Stimulated activated naive CD8-positive, alpha-beta T cell treated with anti-CD3 and anti-CD28 coated beads, Interleukin-15, amount 100 ng/mL, for 72 hours (primary cell): ENCODE results near the gene DAB1.

Source experiments
- ATAC-seq: fragments of 150-1000 bp; cut with Tn5 transposase; 2 replicates; pipeline ENCODE4 v1.10.0; 2021; ENCODE audit warnings: mild to moderate bottlenecking, moderate library complexity
- DNase-seq, 2 donors: peaks; one replicate each; pipeline ENCODE4 v3.0.0; 2021 to 2022
- H3K27ac Mint-ChIP-seq, 2 donors: one replicate each; pipeline ENCODE4 v1.8.0; 2022; ENCODE audit warnings: mild to moderate bottlenecking in 2 of 2, mixed read lengths in 2 of 2, moderate library complexity in 2 of 2
- H3K27me3 Mint-ChIP-seq: one replicate; pipeline ENCODE4 v1.8.0; 2022; ENCODE audit warnings: mixed read lengths
- H3K4me1 Mint-ChIP-seq: one replicate; pipeline ENCODE4 v1.8.0; 2022; ENCODE audit warnings: mild to moderate bottlenecking, mixed read lengths
- H3K4me3 Mint-ChIP-seq, 2 donors: one replicate each; pipeline ENCODE4 v1.8.0; 2022; ENCODE audit warnings: mild to moderate bottlenecking in 2 of 2, mixed read lengths in 2 of 2, moderate library complexity in 1 of 2
- H3K9me3 Mint-ChIP-seq, 2 donors: one replicate each; pipeline ENCODE4 v1.8.0; 2022; ENCODE audit warnings: mixed read lengths in 2 of 2

Gene DAB1

DNA sequence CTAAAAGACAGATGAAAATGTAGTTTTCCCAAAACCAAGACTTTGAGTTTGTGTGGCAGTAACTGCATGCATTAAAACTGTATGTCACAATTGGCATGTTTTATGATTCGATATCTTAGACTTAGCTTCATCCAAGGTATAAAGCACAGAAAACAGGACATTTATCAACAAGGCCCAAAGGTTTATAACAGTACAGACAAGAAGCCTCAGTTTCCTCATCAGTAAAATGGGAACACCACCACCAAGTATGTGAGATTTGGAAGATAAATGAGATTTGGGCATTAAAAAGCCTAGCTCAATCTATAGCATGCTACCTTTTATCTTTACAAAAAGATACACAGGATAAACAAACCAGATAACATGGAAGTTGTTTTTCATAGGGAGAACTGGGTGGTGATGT lies 128.5 kb downstream of the DAB1 start:
- H3K4me3 Mint-ChIP-seq: no peak overlapping the region
- no peak for ATAC-seq

DNA sequence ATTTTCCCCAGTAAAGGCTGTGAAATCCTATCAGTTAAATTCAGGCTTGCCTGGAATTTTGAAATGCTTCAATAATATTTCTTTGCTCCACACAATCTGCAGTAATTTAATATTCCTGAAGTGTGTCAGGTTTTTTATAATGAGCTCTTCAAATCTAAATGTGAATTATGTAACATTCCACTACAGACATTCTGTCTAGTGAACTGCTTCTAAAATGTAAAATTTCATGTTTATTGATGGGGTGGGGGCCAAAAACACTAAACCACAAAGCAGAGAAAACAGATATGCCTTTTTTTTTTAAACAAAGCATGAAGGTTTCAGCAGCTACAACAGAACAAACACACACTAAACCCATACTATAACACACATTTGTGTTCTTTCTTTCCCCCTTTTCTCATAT lies 129.7 kb downstream of the DAB1 start:
- DNase-seq (no peak), ATAC-seq (no peak)
- Mint-ChIP-seq H3K27ac (no peak overlapping the region), H3K9me3 (no peaks in the 10 kb centered on the region), H3K4me1 (no peaks in the 10 kb centered on the region), H3K4me3 (no peak overlapping the region), H3K27me3 (peaks cover 9% of the 10 kb centered on the region)

More for the DNA sequence above, 128.5 kb downstream of the DAB1 start:
- Mint-ChIP-seq H3K27ac (no peak overlapping the region), H3K9me3 (peaks cover 0 to 6% of the 10 kb centered on the region in 2 donors), H3K27me3 (peaks cover 1% of the 10 kb centered on the region), H3K4me1 (no peaks in the 10 kb centered on the region)
- DNase-seq: no peak

DNA sequence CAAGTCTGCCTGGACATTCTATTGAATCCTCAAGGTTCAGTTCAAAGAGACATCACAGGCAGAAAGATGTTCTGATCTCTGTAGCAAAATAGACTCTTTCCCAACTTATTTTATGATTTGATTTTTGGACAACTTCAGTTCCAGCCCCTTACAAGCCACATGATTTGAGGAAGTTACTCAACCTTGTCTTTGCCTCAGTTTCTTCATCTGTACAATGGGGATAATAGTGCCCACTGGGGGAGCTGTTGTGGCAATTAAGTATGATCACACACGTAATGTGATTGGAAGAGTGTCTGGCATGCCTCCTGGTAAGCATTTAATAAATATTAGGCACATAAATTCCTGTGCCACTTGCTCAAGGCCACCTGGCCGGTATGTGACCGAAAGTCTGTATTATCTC lies 130.6 kb downstream of the DAB1 start:
- no peak for DNase-seq

DNA sequence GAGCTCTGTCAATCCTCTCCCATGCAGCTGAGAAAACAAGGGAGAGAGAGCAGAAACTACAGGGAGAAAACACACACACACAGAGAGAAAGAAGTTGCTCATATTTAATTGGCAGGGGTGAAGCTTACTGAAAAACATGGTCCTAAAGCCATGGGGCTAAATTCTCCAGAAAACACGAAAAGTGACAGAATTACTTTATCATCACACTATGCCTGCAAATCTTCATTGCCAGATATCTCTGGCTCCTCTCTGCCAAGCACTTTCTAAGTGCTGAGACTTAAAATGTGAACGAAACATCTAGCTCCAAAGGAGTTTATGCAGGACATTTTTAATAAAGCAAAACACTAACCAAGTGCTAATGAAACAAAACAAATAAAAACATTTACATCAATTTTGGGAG lies 134.1 kb downstream of the DAB1 start:
- H3K27ac Mint-ChIP-seq: no peak overlapping the region

More for the DNA sequence above, 130.6 kb downstream of the DAB1 start:
- no peaks in the 10 kb centered on the region for H3K4me1 Mint-ChIP-seq
- ATAC-seq: no peak
- no peak overlapping the region for H3K27ac Mint-ChIP-seq
- no peak overlapping the region for H3K4me3 Mint-ChIP-seq
- H3K27me3 Mint-ChIP-seq: peaks cover 15% of the 10 kb centered on the region
- H3K9me3 Mint-ChIP-seq: no peaks in the 10 kb centered on the region

DNA sequence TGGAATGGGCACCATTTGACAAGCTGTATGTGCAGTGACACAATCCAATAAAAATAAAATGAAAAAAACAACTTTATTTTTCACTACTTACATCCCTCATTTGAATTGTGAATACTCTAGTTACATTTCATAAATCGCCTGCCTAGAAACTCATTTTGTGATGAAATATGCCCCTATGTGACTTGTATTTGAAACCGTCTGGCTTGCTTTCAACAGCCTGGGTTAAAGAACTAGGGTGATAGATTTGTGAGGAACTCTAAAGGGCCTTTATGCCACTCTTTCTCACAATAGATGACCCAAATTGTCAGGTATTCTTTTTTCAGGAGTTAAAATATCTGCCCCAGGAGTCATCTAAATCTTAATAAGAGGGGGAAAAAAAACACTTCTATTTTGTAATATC lies 137.9 kb downstream of the DAB1 start:
- DNase-seq (no peak), ATAC-seq (no peak)
- H3K27ac Mint-ChIP-seq: no peak overlapping the region
- peaks cover 19% of the 10 kb centered on the region for H3K27me3 Mint-ChIP-seq
- no peaks in the 10 kb centered on the region for H3K9me3 Mint-ChIP-seq
- H3K4me3 Mint-ChIP-seq: no peak overlapping the region
- H3K4me1 Mint-ChIP-seq: no peaks in the 10 kb centered on the region

More for the DNA sequence above, 134.1 kb downstream of the DAB1 start:
- Mint-ChIP-seq H3K4me3 (no peak overlapping the region), H3K27me3 (peaks cover 19% of the 10 kb centered on the region), H3K9me3 (no peaks in the 10 kb centered on the region), H3K4me1 (no peaks in the 10 kb centered on the region)
- ATAC-seq (no peak), DNase-seq (no peak)

DNA sequence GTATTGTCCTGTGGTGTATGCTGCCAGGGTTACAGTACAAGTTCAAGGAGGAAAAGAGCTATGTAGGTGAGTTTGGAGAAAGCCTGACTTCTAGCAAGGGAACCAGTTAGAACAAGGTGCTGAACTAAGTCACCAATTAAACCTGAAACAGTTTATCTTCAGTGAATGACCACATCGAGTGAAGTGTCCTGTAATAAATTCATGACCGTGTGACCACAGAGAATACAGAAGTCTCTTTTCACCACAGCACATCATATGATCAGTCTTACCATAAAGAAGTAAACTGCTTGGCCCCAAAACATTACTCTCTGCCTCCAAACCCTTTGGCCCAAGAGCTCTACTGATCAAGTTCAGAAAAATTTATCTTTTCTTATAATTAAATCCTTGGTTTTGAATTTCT lies 141.4 kb downstream of the DAB1 start:
- DNase-seq (no peak), ATAC-seq (no peak)
- Mint-ChIP-seq H3K27me3 (peaks cover 13% of the 10 kb centered on the region), H3K27ac (no peak overlapping the region), H3K9me3 (no peaks in the 10 kb centered on the region), H3K4me3 (no peak overlapping the region), H3K4me1 (no peaks in the 10 kb centered on the region)

DNA sequence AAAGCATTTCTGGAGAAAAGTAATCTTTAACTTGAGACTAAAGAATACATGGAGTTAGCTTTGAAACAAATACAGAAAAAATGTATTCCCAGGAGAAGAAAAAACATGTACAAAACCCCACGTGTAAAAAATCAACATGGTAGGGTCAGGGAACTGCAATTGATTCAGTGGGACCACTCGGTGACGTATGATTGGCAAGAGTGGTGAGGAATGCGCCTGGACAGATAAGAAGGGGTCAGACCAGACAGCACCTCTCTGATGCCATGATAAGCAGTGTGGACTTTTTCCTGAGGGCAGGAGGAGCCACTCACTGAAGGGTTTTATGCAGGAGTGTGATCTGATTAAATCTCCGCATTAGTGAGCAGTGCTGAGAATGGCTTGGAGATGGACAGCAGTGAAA lies 142.5 kb downstream of the DAB1 start:
- Mint-ChIP-seq H3K27me3 (peaks cover 15% of the 10 kb centered on the region), H3K27ac (no peak overlapping the region), H3K9me3 (no peaks in the 10 kb centered on the region), H3K4me3 (no peak overlapping the region), H3K4me1 (no peaks in the 10 kb centered on the region)
- ATAC-seq (no peak), DNase-seq (no peak)

DNA sequence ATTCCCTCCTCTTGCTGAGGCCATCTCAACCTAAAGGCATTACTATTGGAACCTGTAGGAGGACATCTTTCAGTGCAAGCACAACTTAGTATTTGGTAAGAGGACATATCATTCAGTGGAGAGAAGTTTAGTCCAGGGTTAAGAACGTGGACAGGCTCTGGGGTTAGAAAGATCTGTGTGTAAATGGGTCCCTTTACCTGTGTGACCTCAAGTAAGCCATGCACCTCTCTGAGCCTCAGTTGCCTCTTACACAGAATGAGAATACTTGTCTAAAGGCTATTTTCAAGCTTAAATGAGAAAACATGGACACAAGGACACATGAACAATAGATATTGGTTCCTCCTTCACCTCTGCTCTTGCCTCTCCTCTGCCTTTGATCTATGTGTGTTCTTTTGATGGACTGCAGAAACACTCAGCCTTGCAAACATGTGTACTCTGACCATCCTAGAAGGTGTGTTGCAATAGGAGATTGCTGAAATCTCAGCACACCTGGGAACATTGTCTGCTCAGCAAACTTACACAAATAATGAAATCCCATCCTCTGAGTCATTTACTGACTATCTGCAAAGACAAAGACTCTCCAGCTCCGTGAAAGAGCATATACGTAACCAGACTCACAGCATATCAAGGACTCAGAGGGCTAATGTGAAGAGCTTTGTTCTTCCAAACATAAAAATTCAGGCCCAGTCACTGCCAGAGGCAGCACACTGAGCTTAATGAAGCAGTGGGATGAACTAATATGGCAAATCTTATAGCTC lies 143.8 kb downstream of the DAB1 start:
- peaks cover 15% of the 10 kb centered on the region for H3K27me3 Mint-ChIP-seq
- ATAC-seq (no peak), DNase-seq (no peak)
- H3K4me1 Mint-ChIP-seq: no peaks in the 10 kb centered on the region
- H3K4me3 Mint-ChIP-seq: no peak overlapping the region
- no peak overlapping the region for H3K27ac Mint-ChIP-seq
- H3K9me3 Mint-ChIP-seq: no peaks in the 10 kb centered on the region

DNA sequence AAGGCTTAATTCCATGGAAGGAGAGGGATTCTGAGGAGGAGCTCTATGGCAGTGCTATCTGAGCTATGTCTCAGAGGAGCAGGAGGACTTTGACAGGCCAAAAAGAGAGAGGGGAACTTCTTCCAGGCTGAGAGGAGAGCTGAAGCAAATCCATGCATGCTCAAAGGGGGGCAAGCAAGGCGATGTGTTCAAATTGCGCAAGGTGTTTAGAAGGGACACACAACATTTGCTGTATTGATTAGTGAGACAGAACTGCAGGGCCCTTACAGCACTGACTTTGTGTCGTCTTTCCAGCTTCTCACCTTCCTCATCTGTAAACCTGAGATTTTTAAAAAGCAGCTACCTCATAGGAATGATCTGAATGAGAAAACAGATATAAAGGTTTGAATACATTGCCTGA lies 145.3 kb downstream of the DAB1 start:
- DNase-seq: no peak
- H3K27me3 Mint-ChIP-seq: peaks cover 19% of the 10 kb centered on the region
- H3K27ac Mint-ChIP-seq: peak overlapping the region in 1 of 2 donors; percentile 75
- no peaks in the 10 kb centered on the region for H3K4me1 Mint-ChIP-seq
- H3K4me3 Mint-ChIP-seq: no peak overlapping the region
- H3K9me3 Mint-ChIP-seq: no peaks in the 10 kb centered on the region
- no peak for ATAC-seq

DNA sequence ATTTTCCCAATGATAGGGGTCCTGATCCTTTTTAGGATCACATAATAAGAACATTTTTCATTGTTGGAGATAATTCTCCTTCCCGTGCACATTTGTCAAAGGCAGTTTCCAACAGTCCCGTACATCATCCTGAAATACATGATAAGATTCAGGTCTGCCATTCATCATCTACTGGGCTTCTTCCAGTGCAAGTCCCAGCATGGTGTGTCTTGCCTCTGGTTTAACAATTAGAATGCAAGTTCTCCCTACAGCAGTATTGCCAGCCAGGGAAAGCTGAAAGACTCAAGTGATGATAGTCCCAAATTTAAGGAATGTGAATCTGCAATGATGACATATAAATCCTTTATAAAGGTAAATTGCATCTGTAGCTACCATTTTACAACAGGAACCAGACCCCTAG lies 146.2 kb downstream of the DAB1 start:
- peaks cover 23% of the 10 kb centered on the region for H3K27me3 Mint-ChIP-seq
- ATAC-seq (no peak), DNase-seq (no peak)
- no peak overlapping the region for H3K4me3 Mint-ChIP-seq
- H3K9me3 Mint-ChIP-seq: no peaks in the 10 kb centered on the region
- no peak overlapping the region for H3K27ac Mint-ChIP-seq
- no peaks in the 10 kb centered on the region for H3K4me1 Mint-ChIP-seq

DNA sequence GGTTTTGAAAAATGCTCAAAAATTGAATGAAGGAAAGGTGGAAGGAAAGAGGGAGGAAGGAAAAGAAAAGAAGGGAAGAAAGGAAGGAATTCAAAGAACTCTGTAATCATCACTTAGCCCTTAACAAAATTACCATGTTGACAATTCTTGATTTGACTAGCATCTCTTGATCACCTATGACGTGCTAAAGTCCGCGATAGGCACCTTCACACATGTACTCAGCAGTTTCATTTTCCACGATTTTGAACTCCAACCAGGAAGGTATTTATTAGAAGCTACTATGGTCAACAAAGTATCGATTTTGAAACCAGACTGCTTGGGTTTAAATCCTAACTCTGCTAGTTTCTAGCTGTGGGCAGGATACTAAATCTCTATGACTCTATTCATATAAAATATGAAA lies 146.9 kb downstream of the DAB1 start:
- H3K9me3 Mint-ChIP-seq: no peaks in the 10 kb centered on the region

DNA sequence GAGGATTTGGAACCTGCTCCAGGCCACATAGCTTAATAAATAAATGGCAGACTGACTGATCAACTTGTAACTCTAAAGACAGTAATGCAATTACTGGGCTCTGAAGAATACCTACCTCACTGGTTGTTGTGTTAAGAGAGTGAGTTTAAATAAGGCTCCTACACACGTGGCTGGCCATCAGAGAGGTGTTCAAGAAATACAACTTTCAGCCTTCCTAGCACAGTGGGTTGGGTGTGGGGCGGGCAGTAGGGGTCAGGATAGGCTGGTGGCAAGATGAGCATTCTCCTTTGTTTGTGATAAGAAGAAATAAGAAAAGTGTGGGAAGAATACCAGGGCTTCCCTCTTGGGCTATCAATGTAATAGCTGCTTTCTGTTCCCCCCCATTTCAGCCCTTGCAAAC lies 151.3 kb downstream of the DAB1 start:
- Mint-ChIP-seq H3K4me1 (no peaks in the 10 kb centered on the region), H3K9me3 (no peaks in the 10 kb centered on the region), H3K4me3 (no peak overlapping the region), H3K27me3 (peaks cover 19% of the 10 kb centered on the region), H3K27ac (no peak overlapping the region)
- DNase-seq (no peak), ATAC-seq (no peak)

More for the DNA sequence above, 146.9 kb downstream of the DAB1 start:
- no peak for DNase-seq
- no peak for ATAC-seq
- Mint-ChIP-seq H3K4me3 (no peak overlapping the region), H3K27me3 (peaks cover 23% of the 10 kb centered on the region), H3K27ac (no peak overlapping the region), H3K4me1 (no peaks in the 10 kb centered on the region)

DNA sequence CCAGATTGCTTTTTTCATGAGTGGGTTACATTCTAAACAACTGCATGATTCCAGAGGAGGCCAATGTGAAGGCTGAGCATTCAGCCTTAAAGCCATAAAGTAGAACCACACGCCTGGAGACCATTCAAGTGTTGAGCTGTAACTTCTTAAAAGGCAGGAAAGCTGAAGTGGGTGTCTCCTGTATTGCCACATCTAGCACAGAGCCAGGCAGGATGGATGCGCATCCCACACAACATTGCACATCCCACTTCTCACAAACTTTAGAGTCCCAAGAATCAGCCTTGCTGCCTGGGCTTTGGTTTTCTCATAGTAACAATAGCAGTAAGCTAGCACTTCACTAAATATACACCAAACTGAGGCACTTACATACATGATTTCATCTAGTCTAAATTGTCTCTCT lies 151.7 kb downstream of the DAB1 start:
- Mint-ChIP-seq H3K4me3 (no peak overlapping the region), H3K27ac (no peak overlapping the region), H3K27me3 (peaks cover 15% of the 10 kb centered on the region), H3K4me1 (no peaks in the 10 kb centered on the region), H3K9me3 (no peaks in the 10 kb centered on the region)
- ATAC-seq (no peak), DNase-seq (no peak)

DNA sequence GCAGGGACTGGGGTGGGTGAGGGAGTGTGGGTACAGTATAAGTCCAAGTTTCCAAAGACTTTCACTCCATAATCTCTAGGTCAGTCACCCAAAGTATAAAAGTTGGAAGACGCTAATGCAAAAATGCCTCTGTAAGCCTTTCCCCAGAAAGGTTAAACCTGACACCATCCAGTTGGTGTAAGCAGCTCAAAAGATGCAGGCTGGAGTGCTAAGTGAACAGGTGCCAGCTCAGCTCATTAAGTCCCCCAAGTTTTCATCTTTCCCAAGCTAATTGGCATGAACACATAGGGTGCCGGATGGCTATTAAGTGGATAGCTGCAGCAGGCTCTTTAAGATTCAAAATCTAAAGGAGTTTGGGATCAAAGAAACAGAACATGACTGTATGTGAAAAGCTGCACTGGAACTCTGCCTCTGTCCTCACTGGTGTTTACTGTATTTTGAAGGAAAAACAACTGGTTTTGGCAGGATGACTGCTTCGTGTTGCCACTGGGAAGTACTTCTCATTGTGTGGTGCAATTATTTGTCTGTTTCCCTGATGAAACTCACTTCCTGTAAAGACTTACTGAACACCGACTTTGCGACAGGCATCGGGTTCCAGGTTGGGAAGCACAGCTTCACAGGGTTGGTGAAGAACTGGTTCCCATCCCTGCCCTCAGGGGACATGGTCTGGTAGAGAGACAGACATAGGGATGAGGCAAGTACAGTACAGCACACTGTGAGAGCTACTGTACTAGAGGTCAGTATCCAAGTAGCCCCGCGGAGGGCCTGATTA lies 152.7 kb downstream of the DAB1 start:
- Mint-ChIP-seq H3K9me3 (no peaks in the 10 kb centered on the region), H3K4me1 (no peaks in the 10 kb centered on the region), H3K27me3 (peaks cover 15% of the 10 kb centered on the region), H3K4me3 (no peak overlapping the region), H3K27ac (no peak overlapping the region)
- ATAC-seq (no peak), DNase-seq (no peak)

DNA sequence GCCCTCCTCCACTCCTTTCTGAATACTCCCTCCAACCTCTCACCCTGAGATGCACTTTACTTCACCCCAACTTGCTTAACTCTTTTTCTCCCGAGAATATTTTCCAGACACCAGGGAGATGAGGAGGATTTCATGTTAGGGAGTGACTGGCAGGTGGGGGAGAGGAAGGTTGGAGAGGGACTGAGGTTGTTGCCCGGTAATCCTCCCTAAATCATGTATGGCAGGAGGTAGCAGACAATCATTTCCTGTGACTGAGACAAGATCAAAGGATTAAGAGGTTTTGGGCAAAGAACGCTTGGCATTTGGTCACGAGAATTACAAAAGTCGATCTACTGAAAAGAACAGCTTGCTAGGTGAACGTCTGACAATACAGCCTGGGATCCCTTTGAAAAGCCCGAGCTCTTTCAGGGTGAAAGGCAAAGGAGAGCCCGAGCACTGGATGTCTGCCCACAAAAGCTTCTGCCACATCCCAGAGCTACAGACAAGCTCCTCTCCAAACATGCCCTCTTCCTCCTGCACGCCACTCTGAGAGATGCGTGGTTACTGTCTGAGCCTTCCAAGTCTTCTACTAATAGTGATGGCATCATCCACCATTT lies 154.1 kb downstream of the DAB1 start:
- ATAC-seq: no peak
- peaks cover 15% of the 10 kb centered on the region for H3K27me3 Mint-ChIP-seq
- H3K4me3 Mint-ChIP-seq: no peak overlapping the region

DNA sequence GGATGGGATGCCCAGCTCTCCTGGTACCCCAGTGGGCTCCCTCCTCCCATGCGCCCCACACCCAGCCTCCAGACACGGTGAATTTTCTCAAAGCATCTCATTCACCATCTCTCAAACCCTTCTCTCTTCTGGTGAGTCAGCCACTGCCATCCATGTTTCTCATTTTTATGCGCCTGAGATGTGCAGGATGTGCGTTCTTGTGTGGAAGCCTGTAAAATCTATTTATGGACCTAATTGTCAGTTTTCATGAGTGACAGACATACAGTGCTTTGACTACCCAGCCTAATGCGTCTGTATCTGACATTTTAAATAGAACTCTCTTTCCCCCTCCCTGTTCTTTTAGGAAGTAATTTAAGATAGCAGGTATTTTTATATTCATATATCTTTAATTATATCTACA lies 158.8 kb downstream of the DAB1 start:
- ATAC-seq (no peak), DNase-seq (no peak)
- Mint-ChIP-seq H3K4me1 (no peaks in the 10 kb centered on the region), H3K4me3 (no peak overlapping the region), H3K9me3 (no peaks in the 10 kb centered on the region), H3K27ac (no peak overlapping the region), H3K27me3 (peaks cover 7% of the 10 kb centered on the region)

More for the DNA sequence above, 154.1 kb downstream of the DAB1 start:
- Mint-ChIP-seq H3K4me1 (no peaks in the 10 kb centered on the region), H3K9me3 (no peaks in the 10 kb centered on the region), H3K27ac (no peak overlapping the region)
- no peak for DNase-seq
